GM19463 (cell line): ENCODE measurements around the gene ZNF524.

ENCODE experiments used
- ATAC-seq: cut with Tn5 transposase; IDR thresholded peaks from one replicate; pipeline ENCODE4 v1.9.1; 2021; ENCODE audit warnings: mild to moderate bottlenecking, moderate library complexity; ENCODE audit not compliant: unreplicated experiment

Gene ZNF524

GRCh38 chr19:55652311-55653128 is 52.4 kb downstream of the ZNF524 start:
- no peak for ATAC-seq
